Renal cortical epithelial cell (primary cell): ENCODE results near the gene ATG10. TPM values are rescaled to one million over a fixed set of nuclear protein-coding genes. Genes with fewer than 3 reads are reported as not detected.
"Not testable (repeated sequence)": the region's sequence is repeated elsewhere in the genome, so short reads cannot be mapped to it uniquely, and the experiment has no call there.

Source experiments
- DNase-seq: peaks from one replicate; pipeline ENCODE4 v3.0.0-alpha.2; 2011; ENCODE audit warnings: low read depth
- total RNA-seq: library from RNA; depleted of rRNA; stranded (reverse); fragments of >200 nt; gene quantifications from 2 replicates; pipeline ENCODE4 v1.2.3, GENCODE V29; 2014

ATG10 gene
- total RNA-seq, result 18.6 and 18.9 TPM in 2 replicates

DNA sequence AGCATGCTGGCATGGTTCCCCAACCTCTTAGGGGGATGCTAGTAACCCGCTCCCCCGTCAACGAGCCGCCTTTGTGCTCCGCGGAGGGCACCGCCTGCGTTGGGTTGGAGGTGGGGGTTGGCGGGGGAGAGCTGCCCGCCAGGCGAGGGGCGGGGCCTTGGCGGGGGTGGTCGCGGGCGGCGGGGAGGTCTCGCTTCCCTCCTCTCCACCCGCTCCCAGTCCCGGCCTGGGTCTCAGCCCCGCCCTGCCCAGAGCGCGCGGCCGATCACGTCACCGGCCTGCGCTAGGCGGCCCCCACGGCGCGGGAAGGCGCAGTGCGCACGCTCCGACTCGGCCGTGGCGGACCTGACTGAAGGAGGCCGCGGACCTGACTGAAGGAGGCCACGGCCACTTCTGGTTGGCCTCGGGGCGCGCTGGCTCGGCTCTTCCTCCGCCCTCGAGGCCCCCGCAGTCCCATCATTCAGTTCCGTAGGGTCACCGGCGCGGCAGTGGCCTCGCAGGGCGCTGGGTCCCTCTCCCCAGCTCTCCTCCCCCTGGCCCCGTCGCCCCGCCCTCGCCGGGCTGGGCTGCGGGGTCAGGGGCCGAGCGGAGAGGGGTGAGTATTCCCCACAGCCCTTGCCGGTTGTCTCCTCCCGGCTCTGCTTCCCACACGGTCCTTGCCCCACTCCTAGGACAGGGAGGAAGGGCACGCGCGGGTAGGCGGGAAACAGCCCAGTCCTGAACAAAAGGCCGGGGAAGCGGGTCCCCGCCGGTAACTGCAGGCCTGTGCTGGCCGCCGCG lies at the start of gene ATG10:
TSS of gene ATG10 (plus strand) at position 312 of the 780 bp plus-strand sequence. CDS start 15,548 bp downstream, outside the sequence.
- DNase-seq, result peak; percentile 68

DNA sequence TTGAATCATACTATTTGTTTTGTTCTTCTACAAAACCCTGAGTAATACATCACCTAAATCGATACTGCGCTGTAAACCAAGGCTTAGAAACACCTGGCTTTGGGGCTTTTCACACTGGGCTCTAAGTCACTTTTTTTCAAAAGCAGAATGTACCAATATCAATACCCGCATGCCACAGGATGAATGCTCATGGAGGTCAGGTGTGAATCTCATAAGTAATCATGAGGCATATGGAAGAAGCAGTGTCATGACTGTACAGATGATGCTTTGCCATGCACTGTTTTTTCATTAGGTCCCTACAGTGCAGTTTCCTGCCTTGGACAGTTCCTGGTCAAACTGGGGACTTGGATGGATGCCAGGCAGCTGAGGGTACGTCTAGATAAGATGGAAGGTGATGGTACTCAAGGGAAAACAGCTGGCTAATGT lies 49.0 kb upstream of the ATG10 start:
- no peak for DNase-seq

DNA sequence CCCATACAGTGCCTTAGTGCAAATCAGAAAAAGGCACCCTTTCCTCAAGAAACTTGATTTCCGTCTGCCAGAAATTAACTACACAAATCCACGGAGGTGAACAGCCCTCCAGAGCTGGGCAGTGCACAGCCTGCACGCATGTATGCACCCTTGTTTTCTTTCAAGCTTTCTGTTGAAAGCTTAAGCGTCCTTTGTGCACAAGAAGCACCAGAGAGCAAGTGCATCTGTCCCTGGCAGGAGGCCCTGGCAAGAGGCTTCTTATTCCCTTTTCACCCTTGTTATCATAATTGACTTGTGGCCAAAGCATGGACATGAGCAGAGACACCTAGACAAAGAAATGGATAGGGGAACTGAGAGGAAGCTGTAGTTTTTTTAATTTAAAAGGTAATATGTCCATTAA lies 47.4 kb upstream of the ATG10 start:
- DNase-seq, result no peak

DNA sequence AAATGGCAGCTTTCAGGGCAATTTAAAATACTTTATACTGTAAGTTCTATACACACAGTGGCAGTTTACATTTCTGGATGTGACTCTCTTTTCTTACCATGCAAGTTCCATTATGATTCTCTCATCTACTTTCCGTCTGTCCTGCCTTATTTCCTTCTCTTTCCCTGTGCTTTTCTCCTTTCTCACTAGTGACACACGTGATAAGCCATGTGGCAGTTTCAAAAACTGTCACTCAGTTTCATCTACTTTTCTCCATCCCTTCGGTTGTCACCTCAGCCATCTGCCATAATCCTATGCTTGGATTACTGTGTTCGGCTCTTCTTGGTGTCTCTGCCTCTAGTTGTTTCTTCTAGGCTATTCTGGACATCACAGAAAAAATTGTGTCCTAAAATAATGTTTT lies 46.8 kb upstream of the ATG10 start:
- DNase-seq, result no peak

DNA sequence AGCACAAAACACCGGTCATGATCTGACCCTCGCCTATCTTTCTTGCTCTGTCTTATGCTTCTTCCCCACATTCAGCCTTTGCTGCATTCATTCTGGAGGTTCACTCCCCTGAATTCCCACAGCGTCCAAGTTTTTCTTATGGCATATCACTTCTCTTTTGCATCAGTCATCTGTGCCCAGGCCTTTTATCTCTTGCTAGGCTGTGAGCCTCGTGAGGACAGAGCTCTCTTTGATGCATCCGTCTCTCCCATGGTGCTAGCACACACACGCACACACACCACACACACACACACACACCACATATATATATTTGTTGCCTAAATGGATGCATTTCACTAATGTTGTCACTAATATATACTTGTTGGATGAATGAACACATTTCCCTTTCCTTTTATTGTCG lies 45.8 kb upstream of the ATG10 start:
- DNase-seq, result no peak

DNA sequence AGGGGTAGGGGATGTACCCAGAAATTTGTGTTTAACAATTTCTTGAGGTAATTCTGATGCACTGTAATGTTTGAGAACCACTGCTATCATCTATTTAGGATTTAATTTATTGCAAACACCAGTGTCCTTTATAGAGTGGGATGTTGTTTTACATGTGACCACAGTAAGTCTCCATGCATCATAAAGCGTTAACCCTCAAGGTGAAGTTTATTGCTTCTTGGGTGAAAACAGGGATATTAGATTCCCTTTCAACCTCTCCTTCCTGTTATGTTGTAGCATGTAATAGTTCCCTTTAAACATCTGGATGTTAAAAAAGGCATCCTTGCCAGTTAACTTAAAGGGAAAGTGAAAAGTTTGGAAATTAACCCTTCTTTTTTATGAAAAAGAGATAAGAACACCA lies 35.8 kb upstream of the ATG10 start:
- no peak for DNase-seq

DNA sequence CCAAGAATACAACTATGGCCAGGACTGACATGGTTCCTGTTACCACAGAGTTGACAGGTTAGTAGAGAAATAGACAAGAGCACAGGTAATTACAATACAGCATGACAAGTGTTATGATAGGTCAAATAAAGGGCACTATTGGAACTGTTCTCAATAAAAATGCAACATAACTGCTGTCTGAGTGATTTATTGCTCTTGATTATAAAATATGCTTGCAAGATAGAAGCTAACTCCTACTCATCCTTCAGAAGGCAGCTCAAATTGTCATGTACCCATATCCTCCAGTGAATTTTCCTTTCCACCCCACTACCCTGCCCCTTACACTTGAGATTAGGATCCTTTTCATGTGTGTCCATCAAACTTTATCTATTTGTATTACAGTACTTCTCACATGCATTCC lies 35.1 kb upstream of the ATG10 start:
- DNase-seq, result no peak

DNA sequence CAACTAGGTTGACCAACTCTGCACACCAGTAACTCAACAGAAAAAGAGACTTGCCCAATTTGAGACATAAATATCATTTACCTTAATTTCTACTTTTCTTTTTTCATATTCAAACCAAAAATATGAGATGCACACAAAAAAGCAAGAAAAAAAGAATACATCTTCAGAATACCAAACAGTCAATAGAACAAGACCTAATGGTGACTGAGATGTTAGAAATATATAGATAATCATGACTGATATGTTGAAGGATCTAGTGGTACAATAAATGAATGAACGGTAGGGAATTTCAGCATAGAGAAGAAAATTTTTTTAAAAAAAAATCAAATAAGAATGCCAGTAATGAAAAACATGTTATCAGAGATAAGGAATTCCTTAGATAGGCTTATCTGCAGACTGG lies 29.1 kb upstream of the ATG10 start:
- no peak for DNase-seq

DNA sequence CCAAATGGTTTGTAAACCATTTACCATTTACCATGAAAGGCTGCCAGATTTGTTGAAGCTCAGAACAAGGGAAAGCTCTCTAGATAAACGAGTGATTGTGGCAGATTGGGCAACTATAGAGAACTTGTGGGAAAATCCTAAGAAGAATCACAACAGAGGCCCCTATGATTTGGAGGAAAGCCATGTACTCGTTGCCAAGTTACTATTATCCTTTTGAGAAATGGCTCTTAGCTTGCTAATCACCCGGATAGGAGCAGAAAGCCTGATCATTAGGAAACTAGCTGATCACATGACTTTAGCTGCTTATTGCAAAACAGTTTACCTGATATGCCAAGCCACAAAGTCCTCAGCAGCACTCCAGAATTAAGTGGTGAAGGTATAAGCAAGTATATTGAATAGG lies 23.5 kb upstream of the ATG10 start:
- peak; percentile 89 for DNase-seq

DNA sequence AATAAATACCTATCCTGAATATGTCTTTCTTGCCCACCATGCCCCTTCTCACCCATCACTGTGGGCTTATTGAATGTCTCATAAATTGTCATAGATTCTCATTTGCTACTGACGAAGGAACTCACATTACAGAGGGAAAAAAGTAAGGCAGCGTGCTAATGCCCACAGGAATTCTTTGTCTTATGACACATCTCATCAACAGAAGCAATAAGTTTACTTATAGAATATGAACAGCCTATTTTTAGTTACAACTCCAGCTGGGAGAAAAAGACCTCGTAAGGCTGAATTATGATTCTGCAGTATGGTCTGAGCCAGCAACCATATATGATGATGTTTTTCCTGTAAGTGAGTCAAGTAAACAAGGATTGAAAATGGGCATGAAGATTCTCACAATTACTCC lies 22.4 kb upstream of the ATG10 start:
- no peak for DNase-seq

DNA sequence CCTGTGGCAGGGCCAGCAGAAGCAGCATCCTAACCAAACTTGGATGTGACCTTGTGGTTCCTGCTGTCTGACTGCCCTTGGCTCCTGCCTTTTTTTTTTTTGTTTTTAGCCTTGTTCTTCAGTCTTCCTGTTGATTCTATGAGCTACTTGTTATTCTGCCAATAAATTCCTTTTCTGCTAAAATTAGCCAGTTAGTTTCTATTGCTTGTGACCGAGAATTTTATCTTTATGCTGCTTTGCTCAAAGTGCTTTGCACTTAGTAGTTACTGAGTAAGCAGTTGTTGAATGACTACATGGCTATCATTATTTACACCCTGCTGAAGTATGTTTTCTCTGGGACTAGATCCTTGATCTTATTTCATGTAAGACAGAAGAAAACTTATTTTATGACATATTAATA lies 20.8 kb upstream of the ATG10 start:
- DNase-seq, result no peak

DNA sequence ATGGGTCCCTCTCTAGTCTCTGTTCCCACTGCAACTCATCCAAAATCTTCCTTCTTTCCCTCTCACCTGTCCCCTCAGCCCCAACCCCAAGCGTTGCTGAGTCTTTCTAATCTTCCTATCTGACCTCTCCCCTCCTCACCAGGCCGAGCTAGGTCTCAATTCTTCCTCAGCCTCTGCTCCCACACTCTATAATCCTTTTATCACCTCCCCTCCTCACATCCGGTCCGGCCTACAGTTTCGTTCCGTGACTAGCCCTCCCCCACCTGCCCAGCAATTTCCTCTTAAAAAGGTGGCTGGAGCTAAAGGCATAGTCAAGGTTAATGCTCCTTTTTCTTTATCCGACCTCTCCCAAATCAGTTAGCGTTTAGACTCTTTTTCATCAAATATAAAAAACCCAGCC lies 17.0 kb upstream of the ATG10 start:
- not testable (repeated sequence) for DNase-seq

DNA sequence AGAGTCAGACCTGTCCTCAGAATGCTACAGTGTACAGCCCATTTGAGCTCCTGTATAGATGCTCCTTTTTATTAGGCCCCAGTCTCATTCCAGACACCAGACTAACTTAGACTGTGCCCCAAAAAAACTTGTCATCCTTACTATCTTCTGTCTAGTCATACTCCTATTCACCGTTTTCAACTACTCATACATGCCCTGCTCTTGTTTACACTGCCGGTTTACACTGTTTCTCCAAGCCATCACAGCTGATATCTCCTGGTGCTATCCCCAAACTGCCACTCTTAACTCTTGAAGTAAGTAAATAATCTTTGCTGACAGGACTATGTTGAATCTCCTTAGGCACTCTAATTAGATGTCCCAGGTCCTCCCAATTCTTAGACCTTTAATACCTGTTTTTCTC lies 13.7 kb upstream of the ATG10 start:
- DNase-seq, result not testable (repeated sequence)

DNA sequence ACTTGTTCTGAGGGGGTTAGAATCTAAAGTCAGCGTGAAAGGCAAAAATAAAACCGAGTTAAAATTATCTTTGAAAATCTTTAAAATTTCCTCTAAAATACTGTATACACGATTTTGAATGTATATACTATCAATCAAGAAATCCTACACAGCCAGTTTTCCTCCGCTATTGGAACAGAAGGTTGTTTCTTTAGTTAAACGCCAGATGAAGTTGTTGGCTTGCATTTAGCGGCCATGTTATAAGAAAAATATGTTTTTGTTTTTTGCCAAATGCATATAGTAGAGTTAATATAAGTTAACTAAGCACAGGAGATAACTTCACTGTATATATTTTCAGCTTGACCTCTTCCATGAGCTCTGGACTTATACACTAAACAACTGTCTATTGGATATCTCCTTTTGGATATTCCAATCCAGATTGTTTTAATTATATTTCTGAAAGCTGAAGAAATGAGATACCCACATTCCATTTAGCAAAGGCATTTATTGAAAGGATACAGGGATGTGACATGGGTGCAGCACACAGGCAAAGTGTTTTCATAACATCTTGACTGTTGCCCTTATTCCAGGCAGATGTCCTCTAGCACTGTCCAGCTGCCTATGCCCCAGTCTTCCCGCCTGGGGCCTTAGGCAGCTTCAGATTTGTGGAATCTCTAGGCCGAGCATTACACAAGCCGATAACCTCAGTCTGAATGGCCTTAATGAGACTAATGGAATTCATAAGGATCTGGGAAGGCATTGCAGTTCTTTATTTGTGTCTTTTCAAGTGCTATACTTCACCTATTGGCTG lies 10.0 kb upstream of the ATG10 start:
- no peak for DNase-seq

DNA sequence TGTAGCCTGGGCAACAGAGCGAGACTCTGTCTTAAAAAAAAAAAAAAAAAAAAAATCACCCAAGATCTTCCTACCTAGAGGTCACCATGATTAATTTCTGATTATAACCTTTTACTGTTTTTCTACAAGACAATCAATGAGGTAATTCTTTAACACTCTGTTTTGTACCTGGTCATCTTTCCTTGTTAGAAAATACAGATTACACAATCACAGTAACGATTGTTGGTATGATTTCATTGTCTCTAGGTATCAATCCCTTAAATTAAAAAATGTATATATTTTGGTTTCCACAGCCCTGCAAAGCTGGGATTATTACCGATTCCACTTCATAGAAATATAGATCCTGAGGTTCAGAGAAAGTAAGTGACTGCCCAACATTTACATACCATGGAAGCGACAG lies 8.3 kb upstream of the ATG10 start:
- DNase-seq, result no peak

DNA sequence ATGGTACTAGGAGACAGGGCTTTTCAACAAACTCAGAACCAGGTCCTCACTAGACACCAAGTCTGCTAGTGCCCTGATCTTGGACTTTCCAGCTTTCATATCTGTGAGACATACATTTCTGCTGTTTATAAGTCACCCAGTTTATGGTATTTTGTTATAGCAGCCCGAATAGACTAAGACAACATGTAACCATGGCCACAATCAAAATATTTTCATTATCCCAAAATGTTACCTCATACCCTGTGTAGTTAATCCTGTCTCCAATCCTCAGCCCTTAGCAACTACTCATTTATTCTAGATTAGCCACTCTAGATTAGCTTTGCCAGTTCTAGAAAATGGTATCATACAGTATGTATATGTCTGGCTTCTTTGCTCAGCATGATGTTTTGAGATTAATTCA lies 6.3 kb upstream of the ATG10 start:
- no peak for DNase-seq

DNA sequence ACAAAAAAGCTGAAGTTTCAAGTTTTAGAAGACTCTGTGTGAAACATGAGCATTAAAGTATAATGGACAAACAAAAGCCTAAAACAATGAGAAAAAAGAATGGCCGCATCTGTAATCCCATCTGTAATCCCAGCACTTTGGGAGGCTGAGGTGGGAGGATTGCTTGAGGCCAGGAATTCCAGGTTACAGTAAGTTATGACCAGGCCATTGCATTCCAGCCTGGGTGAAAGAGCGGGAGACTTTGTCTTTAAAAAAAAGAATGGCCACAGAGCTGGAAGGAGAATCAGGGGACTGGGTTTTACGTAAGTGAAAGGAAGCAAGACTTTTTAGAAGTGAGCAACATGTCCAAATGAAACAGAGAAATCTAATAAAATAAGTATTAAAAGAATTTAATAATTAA lies 2.6 kb upstream of the ATG10 start:
- no peak for DNase-seq

DNA sequence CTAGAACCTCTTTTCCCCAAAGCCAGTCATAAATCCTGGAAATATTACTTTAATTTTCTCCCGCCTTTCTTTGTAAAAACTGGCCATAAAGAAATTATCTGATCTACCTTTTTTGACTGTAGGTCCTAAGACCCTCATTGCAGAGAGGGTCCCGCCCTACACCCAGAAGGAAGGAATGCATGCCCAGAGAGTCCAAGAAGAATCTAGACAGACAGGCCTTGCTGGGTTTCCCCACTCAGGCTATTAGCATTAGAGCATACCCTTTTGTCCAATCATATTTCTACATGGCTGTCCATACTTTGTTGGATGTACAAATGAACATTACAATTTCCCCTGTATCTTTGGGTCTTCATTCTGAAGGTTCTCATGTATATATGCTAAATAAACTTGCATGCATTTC lies 1.9 kb upstream of the ATG10 start:
- DNase-seq, result no peak

DNA sequence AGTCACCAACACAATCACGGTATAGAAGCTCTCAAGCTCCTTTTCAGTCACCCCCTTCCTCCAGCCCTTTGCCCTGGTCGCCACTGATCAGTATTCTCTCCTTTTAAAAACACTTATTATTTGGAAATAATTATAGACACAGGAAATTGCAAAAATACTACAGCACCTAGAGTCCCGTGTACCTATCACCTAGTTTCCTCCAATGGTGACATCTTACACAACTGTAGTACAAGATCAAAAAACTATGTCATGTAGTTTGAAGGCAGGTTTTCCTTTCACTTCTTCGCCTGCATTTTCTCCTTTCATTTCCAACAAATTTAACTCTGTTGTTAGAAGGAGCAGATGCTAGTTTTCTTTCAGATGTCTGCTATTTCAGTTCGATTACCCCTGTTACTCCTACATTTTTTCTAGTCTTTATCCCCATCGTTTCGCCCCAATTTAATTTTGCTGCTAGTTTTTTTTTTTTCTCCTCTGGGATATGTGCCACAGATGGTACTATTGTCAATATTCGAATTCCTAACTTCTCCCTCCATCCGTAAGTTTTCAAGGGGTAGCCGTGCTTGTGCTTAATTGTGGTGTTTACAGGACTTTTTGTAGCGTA lies 612 bp upstream of the ATG10 start:
- peak; percentile 55 for DNase-seq

DNA sequence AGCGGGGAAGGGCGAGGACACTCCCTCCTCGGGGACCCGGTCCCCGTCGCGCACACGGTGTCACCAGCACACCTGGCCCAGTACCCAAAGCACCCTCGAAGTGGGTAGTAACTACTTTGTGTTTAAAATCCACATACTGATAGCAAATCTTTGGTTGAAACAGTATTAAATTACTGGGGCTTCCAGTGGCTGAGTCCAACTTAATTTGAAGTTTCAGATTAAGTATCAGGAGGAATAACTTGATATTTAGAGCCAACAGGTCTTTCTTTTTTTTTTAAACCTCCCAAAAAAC lies 615 bp downstream of the ATG10 start:
- DNase-seq, result peak; percentile 11

DNA sequence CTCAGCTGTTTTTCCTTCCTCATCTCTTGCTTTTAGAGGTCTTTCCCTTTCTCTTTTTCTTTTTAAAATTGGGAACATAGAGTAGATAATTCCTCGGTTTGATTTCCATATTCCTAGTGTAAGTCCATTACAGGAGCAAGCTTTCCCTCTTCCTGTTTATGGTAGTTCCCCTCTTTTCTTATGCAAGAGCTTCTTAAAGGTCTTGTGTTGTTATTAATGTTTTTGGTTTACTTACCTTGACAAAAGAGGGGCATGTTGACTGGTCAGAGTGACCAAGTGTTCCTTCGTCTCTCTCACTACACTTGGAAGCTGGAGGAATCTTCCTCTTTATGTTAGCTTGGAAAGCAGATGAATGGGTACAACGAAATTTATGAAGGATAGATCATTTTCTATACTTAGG lies 8.3 kb downstream of the ATG10 start:
- DNase-seq, result no peak

DNA sequence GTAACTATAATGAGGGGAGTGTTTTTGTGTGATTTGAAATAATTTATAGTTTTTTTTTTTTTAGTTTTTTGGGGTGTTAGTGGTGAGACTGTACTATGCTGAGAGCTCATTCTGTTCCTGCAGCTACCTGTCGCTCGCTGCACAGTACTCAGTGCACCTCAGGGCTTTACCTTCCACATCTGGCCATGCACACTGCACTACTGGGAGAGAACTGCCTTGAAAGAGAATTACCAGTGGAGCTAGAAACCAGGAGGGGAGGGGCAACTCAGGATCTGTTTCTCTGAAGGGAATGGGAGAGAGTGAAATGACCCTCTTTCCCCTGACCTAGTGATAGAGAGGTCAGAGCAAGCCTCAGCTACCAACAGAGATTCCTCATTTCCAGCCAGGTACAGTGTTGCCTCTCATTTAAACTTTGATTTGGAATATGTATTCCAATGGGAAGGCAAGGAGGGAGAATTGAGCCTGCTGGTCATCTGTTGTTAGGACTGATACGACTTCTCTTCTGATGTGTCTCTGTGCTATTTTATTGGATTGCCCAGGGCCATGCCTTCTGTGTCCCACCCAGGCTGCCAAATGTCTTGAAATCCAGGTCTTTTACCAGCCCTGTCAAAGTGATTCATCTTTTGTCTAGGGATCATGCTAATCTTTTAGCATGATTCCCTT lies 8.9 kb downstream of the ATG10 start:
- no peak for DNase-seq
